ENCODE results near the gene OVCA2. TPM values are rescaled to one million over a fixed set of nuclear protein-coding genes. Genes with fewer than 3 reads are reported as not detected.
A peak's percentile ranks its signal among the peaks of the same experiment; 100 is the strongest.

The OVCA2 gene
- total and polyA plus RNA-seq, 12 donors, result 15.3 to 47.5 (median 17.7) TPM

DNA sequence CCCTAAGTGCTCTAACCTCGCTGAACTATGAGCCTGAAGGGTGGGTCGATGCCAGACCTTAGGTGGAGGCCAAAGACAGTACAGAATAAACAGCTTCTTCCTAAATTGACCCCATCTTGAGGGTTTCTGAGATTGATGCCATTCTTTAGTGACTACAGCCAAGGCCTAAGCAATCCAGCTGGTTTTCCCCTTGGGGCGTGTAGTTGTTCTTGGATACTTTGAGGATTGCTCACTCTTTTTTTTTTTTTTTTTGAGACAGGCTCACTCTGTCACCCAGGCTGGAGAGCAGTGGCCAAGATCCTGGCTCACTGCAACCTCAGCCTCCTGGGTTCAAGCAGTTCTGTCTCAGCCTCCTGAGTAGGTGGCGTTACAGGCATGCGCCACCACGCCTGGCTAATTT lies 2.0 kb downstream of the OVCA2 start:
- intact Hi-C loops (cut with DNase I), result loop anchor here in 4 of 10 donors (5.0 to 10.0 kb wide), 3 partner anchors 136 to 379 kb away; partner anchors contain the start of gene WDR81 (in 2 of the 4)

DNA sequence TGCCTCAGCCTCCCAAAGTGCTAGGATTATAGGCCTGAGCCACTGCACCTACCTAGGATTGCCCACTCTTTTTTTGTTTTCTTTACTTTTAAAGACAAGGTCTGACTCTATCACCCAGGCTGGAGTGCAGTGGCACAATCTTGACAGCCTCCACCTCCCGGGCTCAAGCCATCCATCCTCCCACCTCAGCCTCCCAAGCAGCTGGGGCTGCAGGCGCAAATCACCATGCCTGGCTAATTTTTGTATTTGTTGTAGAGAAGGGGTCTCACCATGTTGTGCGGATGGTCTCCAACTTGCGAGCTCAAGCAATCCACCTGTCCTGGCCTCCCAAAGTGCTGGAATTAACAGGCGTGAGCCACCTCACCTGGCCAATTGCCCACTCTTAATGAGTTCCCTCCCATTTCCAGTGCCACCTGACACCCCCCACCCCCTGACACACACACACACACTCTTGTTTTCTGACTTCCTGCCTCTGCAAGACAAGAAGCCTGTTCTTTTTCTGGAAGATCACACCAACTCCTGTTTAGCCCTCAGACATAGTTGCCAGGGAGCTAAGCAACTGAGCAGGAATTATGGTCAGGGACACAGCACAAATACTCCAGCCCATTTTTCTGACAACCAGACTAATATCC lies 2.6 kb downstream of the OVCA2 start:
- intact Hi-C loops (cut with DNase I), result loop anchor here in 4 of 10 donors (5.0 to 10.0 kb wide), 3 partner anchors 137 to 380 kb away; partner anchors contain the start of gene WDR81 (in 2 of the 4)

More for the DNA sequence above, 2.0 kb downstream of the OVCA2 start:
- ATAC-seq (no peak), DNase-seq (no peak)
- Histone ChIP-seq H3K36me3 (peaks cover 0 to 42% (median 14%) of the 10 kb centered on the region in 9 donors), H3K27ac (no peak overlapping the region), H3K27me3 (peaks cover 0 to 13% (median 0%) of the 10 kb centered on the region in 7 donors), H3K9me3 (no peaks in the 10 kb centered on the region), H3K4me3 (no peak overlapping the region), H3K4me1 (peaks cover 8 to 44% (median 29%) of the 10 kb centered on the region in 9 donors)
- TF ChIP-seq, protein P1, sequence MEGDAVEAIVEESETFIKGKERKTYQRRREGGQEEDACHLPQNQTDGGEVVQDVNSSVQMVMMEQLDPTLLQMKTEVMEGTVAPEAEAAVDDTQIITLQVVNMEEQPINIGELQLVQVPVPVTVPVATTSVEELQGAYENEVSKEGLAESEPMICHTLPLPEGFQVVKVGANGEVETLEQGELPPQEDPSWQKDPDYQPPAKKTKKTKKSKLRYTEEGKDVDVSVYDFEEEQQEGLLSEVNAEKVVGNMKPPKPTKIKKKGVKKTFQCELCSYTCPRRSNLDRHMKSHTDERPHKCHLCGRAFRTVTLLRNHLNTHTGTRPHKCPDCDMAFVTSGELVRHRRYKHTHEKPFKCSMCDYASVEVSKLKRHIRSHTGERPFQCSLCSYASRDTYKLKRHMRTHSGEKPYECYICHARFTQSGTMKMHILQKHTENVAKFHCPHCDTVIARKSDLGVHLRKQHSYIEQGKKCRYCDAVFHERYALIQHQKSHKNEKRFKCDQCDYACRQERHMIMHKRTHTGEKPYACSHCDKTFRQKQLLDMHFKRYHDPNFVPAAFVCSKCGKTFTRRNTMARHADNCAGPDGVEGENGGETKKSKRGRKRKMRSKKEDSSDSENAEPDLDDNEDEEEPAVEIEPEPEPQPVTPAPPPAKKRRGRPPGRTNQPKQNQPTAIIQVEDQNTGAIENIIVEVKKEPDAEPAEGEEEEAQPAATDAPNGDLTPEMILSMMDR (IDR thresholded peaks at IDR 0.05), result no peak
- 90 to 92% methylated on average over 6 of the region's 6 CpGs for WGBS, 2 donors

DNA sequence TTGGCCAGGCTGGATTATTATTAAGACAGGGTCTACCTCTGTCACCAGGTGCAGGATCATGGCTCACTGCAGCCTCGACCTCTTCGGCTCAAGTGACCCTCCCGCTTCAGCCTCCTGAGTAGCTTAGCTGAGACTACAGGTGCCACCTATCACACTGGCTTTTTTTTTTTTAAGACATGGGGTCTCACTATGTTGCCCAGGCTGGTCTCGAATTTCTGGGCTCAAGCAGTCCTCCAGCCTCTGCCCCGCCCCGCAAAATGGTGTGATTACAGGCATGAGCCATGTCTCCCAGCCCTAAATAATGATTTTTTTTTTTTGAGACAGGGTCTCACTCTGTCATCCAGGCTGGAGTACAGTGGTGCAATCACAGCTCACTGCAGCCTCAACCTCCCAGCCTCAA lies 5.8 kb downstream of the OVCA2 start:
- DNase-seq, result no peak
- WGBS, 2 donors, result 93 to 95% methylated on average over 6 of the region's 6 CpGs
- Histone ChIP-seq H3K4me1 (peaks cover 17 to 57% (median 37%) of the 10 kb centered on the region in 9 donors), H3K27ac (no peak overlapping the region), H3K4me3 (no peak overlapping the region), H3K27me3 (peaks cover 0 to 38% (median 5%) of the 10 kb centered on the region in 7 donors), H3K36me3 (peaks cover 0 to 23% (median 13%) of the 10 kb centered on the region in 9 donors), H3K9me3 (no peaks in the 10 kb centered on the region)
- intact Hi-C loops (cut with DNase I), result loop anchor here in 2 of 10 donors (10.0 kb wide), 2 partner anchors 323 to 383 kb away; partner anchors contain the start of gene WDR81 (in 2 of the 2)
- ATAC-seq, result no peak
- TF ChIP-seq, protein P1 (IDR thresholded peaks at IDR 0.05), result no peak

More for the DNA sequence above, 2.6 kb downstream of the OVCA2 start:
- ATAC-seq (no peak), DNase-seq (no peak)
- Histone ChIP-seq H3K27me3 (peaks cover 0 to 17% (median 0%) of the 10 kb centered on the region in 7 donors), H3K27ac (no peak overlapping the region), H3K4me1 (peaks cover 11 to 50% (median 35%) of the 10 kb centered on the region in 9 donors), H3K4me3 (no peak overlapping the region), H3K36me3 (peaks cover 0 to 40% (median 14%) of the 10 kb centered on the region in 9 donors), H3K9me3 (no peaks in the 10 kb centered on the region)
- WGBS, 2 donors, result 94 to 95% methylated on average over 5 of the region's 5 CpGs
- TF ChIP-seq, protein P1 (IDR thresholded peaks at IDR 0.05), result no peak

GRCh38 chr17:2048805-2049204 lies 7.0 kb downstream of the OVCA2 start:
- H3K27ac ChIP-seq, result no peak overlapping the region
- WGBS, 2 donors, result 11 to 14% methylated on average over 9 of the region's 9 CpGs
- H3K4me3 ChIP-seq, result peak overlapping the region in 5 of 10 donors; percentile 58 to 88 (median 75)
- DNase-seq, result no peak
- no peak for ATAC-seq
- TF ChIP-seq, protein P1 (IDR thresholded peaks at IDR 0.05), result no peak
- H3K27me3 ChIP-seq, result peaks cover 0 to 47% (median 7%) of the 10 kb centered on the region in 7 donors
- intact Hi-C loops (cut with DNase I), result loop anchor here in 2 of 10 donors (10.0 kb wide), 2 partner anchors 324 to 384 kb away; partner anchors contain the start of gene WDR81 (in 2 of the 2)
- no peaks in the 10 kb centered on the region for H3K9me3 ChIP-seq
- H3K36me3 ChIP-seq, result peaks cover 0 to 11% (median 7%) of the 10 kb centered on the region in 9 donors
- peaks cover 16 to 54% (median 32%) of the 10 kb centered on the region in 9 donors for H3K4me1 ChIP-seq
